Heart left ventricle (tissue), 16 donors: ENCODE results near the gene LARP4B. TPM values are rescaled to one million over a fixed set of nuclear protein-coding genes. Genes with fewer than 3 reads are reported as not detected.

Experiments used
- ATAC-seq, 4 donors: fragments of 200-7000 bp; cut with Tn5 transposase; one replicate each; pipeline ENCODE4 v1.9.1; 2020 to 2022; ENCODE audit warnings: moderate library complexity in 4 of 4, mild to moderate bottlenecking in 3 of 4, moderate number of reproducible peaks in 1 of 4
- DNase-seq, 5 donors: peaks; one replicate each; pipeline ENCODE4 v3.0.0-alpha.2; 2020
- H3K27ac ChIP-seq, 12 donors: fragments of 200-600 bp; sonication (generic) in 4 of 12; one replicate each; pipeline versions ENCODE4 v1.5.0 to v1.8.0; 2016 to 2022; ENCODE audit warnings: mild to moderate bottlenecking in 2 of 12
- H3K27me3 ChIP-seq, 9 donors: fragments of 200-600 bp; sonication (generic) in 2 of 9; one replicate each; pipeline versions ENCODE4 v1.5.1 to v1.8.0; 2016 to 2022; ENCODE audit warnings: mild to moderate bottlenecking in 3 of 9
- H3K36me3 ChIP-seq, 9 donors: fragments of 200-600 bp; sonication (generic) in 2 of 9; one replicate each; pipeline versions ENCODE4 v1.5.0 to v1.8.0; 2018 to 2022; ENCODE audit warnings: mild to moderate bottlenecking in 2 of 9
- H3K4me1 ChIP-seq, 12 donors: fragments of 200-600 bp; sonication (generic) in 4 of 12; one replicate each; pipeline versions ENCODE4 v1.5.0 to v1.8.0; 2016 to 2022; ENCODE audit warnings: mild to moderate bottlenecking in 3 of 12
- H3K4me3 ChIP-seq, 12 donors: fragments of 200-600 bp; sonication (generic) in 4 of 12; one replicate each; pipeline versions ENCODE4 v1.5.0 to v1.8.0; 2017 to 2022; ENCODE audit warnings: mild to moderate bottlenecking in 9 of 12, moderate library complexity in 4 of 12
- H3K9me3 ChIP-seq, 12 donors: fragments of 200-600 bp; sonication (generic) in 4 of 12; one replicate each; pipeline versions ENCODE4 v1.5.0 to v1.8.0; 2016 to 2022; ENCODE audit warnings: mild to moderate bottlenecking in 1 of 12
- POLR2A ChIP-seq, 2 donors: fragments of 450-650 bp; IDR thresholded peaks; one replicate each; pipeline ENCODE4 v1.6.1; 2017; ENCODE audit warnings: antibody characterized with exemption in 2 of 2, mild to moderate bottlenecking in 2 of 2, moderate library complexity in 2 of 2
- WGBS, 4 donors: extraction: QIAGEN DNeasy Blood & Tissue Kit in 2 of 4; methylation state at CpG; one replicate each; pipeline versions ENCODE4 v1.1.5 to v1.1.7; 2013 to 2018; 5-methylcytosine and 5-hydroxymethylcytosine counted together
- intact Hi-C, 10 donors: fragments of 100-400 bp; cut with DNase I; formaldehyde crosslinking; loops; one replicate each; pipeline versions ENCODE4 v1.11.1 to v1.14.2; 2022
- polyA plus RNA-seq, 2 donors: library from polyadenylated mRNA; stranded (reverse); fragments of 200-250 nt; gene quantifications; one replicate each; pipeline ENCODE4 v1.2.3, GENCODE V29; 2013
- total RNA-seq, 9 donors: library from RNA; depleted of rRNA in 2 of 9; stranded (reverse); fragments of >200 nt in 2 of 9; fragmentation: NEBNext Ultra II Directional in 3 of 9; extraction: Animal tissue kit (Norgen Biotek cat#: 25700) in 3 of 9; gene quantifications; one replicate each; pipeline versions ENCODE4 v1.1.0 to v1.2.4, GENCODE V29; 2016 to 2023
- TF ChIP-seq, protein P1 (sequence below), 12 donors: fragments of 200-600 bp; sonication (generic) in 4 of 12; IDR thresholded peaks; one replicate each; pipeline versions ENCODE4 v1.5.0 to v1.8.0; 2018 to 2022; ENCODE audit warnings: antibody characterized with exemption in 12 of 12, mild to moderate bottlenecking in 5 of 12
- donor health status: ischemic (EF 13 %, LVEDD 7.1; RV severe dilation, severe dysfunction).
- donor health status: healthy with polysubstance abuse.
- donor health status: DM: no; HTN: yes; CAD: no.
- donor health status: DM: no; HTN: no; CAD: no.
- donor health status: ischemic (EF 25% LVEDD 6.9; RV normal size, moderate dysfunction).
- donor health status: ischemic (EF 25% LVEDD 5.7; RV mildly dilated, moderate dysfunction).
- donor health status: healthy.
- donor health status: DM: yes; HTN: yes; CAD: no.
- donor health status: ischemic (EF 35%, LVEDD 5.7; RV mildly dilated, moderate dysfunction).
- donor health status: nonischemic (EF 11% LVEDD 7.7; RV severe dilation, severe dysfunction).
- donor health status: DM: yes; HTN: yes; CAD: no.
- donor health status: PGD.
- donor health status: ischemic (EF 29% LVEDD 5.4; RV normal size, mild dysfunction).
- donor health status: nonischemic (EF 23%, LVEDD 6.1; RV moderate dilation, normal function).

The LARP4B gene
- total and polyA plus RNA-seq, 11 donors = 20.1 to 81.1 (median 63.0) TPM

DNA sequence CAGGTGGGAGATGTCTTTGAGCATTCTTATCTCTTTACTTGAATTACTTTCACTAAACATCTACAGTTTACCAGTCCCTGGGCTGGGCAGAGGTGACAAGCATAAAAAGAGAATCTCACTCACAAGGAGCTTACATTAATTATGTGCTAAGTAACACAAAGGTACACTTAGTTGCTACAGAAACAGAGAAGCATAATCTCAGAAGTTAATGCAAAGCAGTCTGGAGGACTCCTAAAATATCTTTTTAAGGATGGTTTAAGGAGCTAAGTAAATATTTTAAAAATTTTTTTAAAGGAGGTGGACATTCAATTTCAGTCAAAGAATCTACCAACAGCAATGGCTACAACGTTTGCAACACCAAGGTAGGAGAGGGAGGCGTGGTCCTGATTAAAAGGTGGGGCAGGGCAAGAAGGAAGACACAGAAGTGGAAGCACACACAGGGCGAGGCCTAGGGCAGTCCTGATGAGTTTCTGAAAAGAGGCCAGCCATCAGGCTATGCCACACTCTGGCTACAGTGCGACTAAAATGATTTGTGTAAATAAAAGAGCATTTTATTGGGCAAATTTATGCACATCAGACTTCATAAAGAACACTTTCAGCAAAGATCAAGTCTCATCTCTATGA, 5.3 kb downstream of the LARP4B start:
- H3K27ac ChIP-seq = no peak overlapping the region
- no peak overlapping the region for H3K4me3 ChIP-seq
- intact Hi-C loops = loop anchor here in 2 of 10 donors (5.0 to 10.0 kb wide), 2 partner anchors 54 to 111 kb away; no protein-coding TSS in a partner anchor
- peaks cover 4 to 73% (median 55%) of the 10 kb centered on the region in 12 donors for H3K4me1 ChIP-seq
- WGBS, 4 donors = 68 to 71% (median 70%) methylated on average over 4 of the region's 4 CpGs
- H3K9me3 ChIP-seq = no peaks in the 10 kb centered on the region
- TF ChIP-seq POLR2A (IDR thresholded peaks at IDR 0.05) = no peak
- TF ChIP-seq, protein P1, sequence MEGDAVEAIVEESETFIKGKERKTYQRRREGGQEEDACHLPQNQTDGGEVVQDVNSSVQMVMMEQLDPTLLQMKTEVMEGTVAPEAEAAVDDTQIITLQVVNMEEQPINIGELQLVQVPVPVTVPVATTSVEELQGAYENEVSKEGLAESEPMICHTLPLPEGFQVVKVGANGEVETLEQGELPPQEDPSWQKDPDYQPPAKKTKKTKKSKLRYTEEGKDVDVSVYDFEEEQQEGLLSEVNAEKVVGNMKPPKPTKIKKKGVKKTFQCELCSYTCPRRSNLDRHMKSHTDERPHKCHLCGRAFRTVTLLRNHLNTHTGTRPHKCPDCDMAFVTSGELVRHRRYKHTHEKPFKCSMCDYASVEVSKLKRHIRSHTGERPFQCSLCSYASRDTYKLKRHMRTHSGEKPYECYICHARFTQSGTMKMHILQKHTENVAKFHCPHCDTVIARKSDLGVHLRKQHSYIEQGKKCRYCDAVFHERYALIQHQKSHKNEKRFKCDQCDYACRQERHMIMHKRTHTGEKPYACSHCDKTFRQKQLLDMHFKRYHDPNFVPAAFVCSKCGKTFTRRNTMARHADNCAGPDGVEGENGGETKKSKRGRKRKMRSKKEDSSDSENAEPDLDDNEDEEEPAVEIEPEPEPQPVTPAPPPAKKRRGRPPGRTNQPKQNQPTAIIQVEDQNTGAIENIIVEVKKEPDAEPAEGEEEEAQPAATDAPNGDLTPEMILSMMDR (IDR thresholded peaks at IDR 0.05) = no peak
- no peaks in the 10 kb centered on the region for H3K27me3 ChIP-seq
- DNase-seq (no peak), ATAC-seq (no peak)
- H3K36me3 ChIP-seq = peaks cover 0 to 26% (median 3%) of the 10 kb centered on the region in 9 donors

DNA sequence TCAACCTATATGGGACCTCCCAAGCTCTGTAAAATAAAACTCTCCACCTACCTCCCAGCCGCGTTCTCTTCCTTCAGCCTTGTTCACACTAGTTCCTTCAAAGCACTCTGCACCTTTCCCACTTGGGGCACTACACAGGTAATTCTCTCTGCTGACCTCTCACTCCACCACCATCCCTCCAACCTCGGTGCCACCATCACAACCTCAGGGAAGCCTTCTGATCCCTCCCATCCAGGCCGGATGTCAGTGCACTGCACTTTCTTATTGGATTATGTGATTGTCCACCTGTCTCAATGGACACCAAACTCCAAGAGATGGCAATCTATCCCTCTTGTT, 7.0 kb downstream of the LARP4B start:
- TF ChIP-seq, protein P1 (IDR thresholded peaks at IDR 0.05) = no peak
- no peak for TF ChIP-seq POLR2A (IDR thresholded peaks at IDR 0.05)
- Histone ChIP-seq H3K36me3 (peaks cover 0 to 26% (median 3%) of the 10 kb centered on the region in 9 donors), H3K9me3 (no peaks in the 10 kb centered on the region), H3K4me3 (no peak overlapping the region), H3K27me3 (no peaks in the 10 kb centered on the region), H3K4me1 (peaks cover 0 to 75% (median 49%) of the 10 kb centered on the region in 12 donors), H3K27ac (no peak overlapping the region)
- intact Hi-C loops = loop anchor here in 1 of 10 donors (10.0 kb wide), 1 partner anchor 110 kb away; no protein-coding TSS in a partner anchor
- ATAC-seq = no peak
- WGBS, 4 donors = 83 to 91% (median 89%) methylated on average over 4 of the region's 4 CpGs
- DNase-seq = no peak

DNA sequence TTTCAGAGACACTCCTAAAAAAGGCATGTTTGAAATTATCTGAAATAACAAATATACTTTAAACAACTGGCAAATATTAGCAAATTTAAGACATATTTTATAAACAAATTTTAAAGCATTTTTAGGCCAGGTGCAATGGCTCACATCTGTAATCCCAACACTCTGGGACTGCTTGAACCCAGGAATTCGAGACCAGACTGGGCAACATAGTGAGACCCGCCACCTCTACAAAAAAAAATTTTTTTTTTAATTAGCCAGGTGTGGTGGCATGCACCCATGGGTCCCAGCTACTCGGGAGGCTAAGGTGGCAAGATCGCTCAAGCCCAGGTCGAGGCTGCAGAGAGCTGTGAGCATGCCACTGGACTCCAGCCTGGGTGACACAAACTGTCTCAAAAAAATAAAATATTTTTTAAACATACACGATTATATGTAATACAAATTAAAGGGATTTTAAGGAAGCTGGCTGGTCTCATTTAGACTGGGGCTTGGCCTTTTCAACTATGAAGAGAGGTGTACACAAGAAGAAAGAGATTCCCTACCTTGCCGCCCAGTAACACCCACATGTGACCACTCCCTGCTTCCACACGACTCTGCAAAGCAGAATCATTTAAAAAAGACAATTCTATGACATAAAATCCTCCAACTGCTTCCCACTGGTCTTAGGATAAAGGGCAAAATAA, 7.5 kb downstream of the LARP4B start:
- Histone ChIP-seq H3K27me3 (no peaks in the 10 kb centered on the region), H3K9me3 (no peaks in the 10 kb centered on the region), H3K4me1 (peaks cover 0 to 73% (median 44%) of the 10 kb centered on the region in 12 donors), H3K36me3 (peaks cover 0 to 26% (median 3%) of the 10 kb centered on the region in 9 donors), H3K27ac (no peak overlapping the region), H3K4me3 (no peak overlapping the region)
- ATAC-seq (no peak), DNase-seq (no peak)
- intact Hi-C loops = loop anchor here in 1 of 10 donors (10.0 kb wide), 1 partner anchor 109 kb away; no protein-coding TSS in a partner anchor
- 87 to 88% (median 88%) methylated on average over 8 of the region's 8 CpGs for WGBS, 4 donors
- TF ChIP-seq, protein P1 (IDR thresholded peaks at IDR 0.05) = no peak
- no peak for TF ChIP-seq POLR2A (IDR thresholded peaks at IDR 0.05)
